HCT116 (cell line): ENCODE results near the gene TMEM178A. TPM values are rescaled to one million over a fixed set of nuclear protein-coding genes. Genes with fewer than 3 reads are reported as not detected.

Experiments
- ATAC-seq: fragments of 200-7000 bp; cut with Tn5 transposase; 2 replicates; pipeline ENCODE4 v1.9.1; 2020; ENCODE audit warnings: mild to moderate bottlenecking, moderate library complexity
- BruUV-seq: library from RNA; stranded (reverse); fragments of 400-500 nt; replicated peaks from 2 replicates; lab custom pipeline; 2021; lab: Mats Ljungman, UMichigan
- CTCF ChIA-PET: fragments of 300-600 bp; sonication (Branson Sonifier 250); formaldehyde crosslinking; loops from one replicate; lab custom pipeline; 2021; ENCODE audit warnings: antibody characterized with exemption; lab: Charles Lee
- POLR2A ChIA-PET: fragments of 300-600, 350-600 bp; sonication (Branson Sonifier 250); formaldehyde crosslinking; loops from one replicate; lab custom pipeline; 2021; ENCODE audit warnings: antibody characterized with exemption; lab: Charles Lee
- RAD21 ChIA-PET, 2 experiments: fragments of 300-600 bp; sonication (Branson Sonifier 250); formaldehyde crosslinking; loops; one replicate each; lab custom pipeline; 2023; ENCODE audit warnings: low total read pairs in 2 of 2; ENCODE audit not compliant: uncharacterized antibody in 2 of 2, unreplicated experiment in 2 of 2, low non-redundant PET in 1 of 2; lab: Charles Lee
- DNase-seq: peaks from one replicate; pipeline ENCODE4 v3.0.0-alpha.2; 2010; ENCODE audit warnings: low read depth, low spot score
- H2AFZ ChIP-seq: fragments of 200-600 bp; shearing (Covaris generic), sonication (generic); 2 replicates; pipeline ENCODE4 v1.6.1; 2017; ENCODE audit warnings: low read depth, mixed run types, mixed read lengths, antibody characterized with exemption, low read length; ENCODE audit not compliant: poor library complexity, severe bottlenecking
- H3K27ac ChIP-seq: 2 replicates; pipeline ENCODE4 v1.5.1; 2012; ENCODE audit warnings: low read depth, low read length
- H3K27me3 ChIP-seq: fragments of 200-600 bp; sonication (generic); 2 replicates; pipeline ENCODE4 v1.6.1; 2016; ENCODE audit warnings: mixed run types, low read length, mixed read lengths; ENCODE audit not compliant: insufficient read depth
- H3K36me3 ChIP-seq, 2 experiments: fragments of 200-500 bp in 1 of 2; fragments of 200-600 bp in 1 of 2; sonication (Bioruptor generic) in 1 of 2; sonication (generic) in 1 of 2; 2 replicates each; pipeline versions ENCODE4 v1.5.1 to v1.6.1; 2014 to 2016; ENCODE audit warnings: low read length in 2 of 2, inconsistent platforms in 1 of 2, mixed read lengths in 1 of 2, mixed run types in 1 of 2; ENCODE audit not compliant: insufficient read depth in 2 of 2, control insufficient read depth in 1 of 2
- H3K4me1 ChIP-seq, 2 experiments: fragments of 200-600 bp in 1 of 2; sonication (generic) in 1 of 2; 2 replicates each; pipeline versions ENCODE4 v1.5.1 to v1.6.1; 2012 to 2017; ENCODE audit warnings: low read length in 2 of 2, inconsistent platforms in 1 of 2, mild to moderate bottlenecking in 1 of 2, mixed read lengths in 1 of 2, mixed run types in 1 of 2, moderate library complexity in 1 of 2; ENCODE audit not compliant: insufficient read depth in 2 of 2, control insufficient read depth in 1 of 2
- H3K4me2 ChIP-seq: fragments of 200-600 bp; sonication (generic); 2 replicates; pipeline ENCODE4 v1.6.1; 2017; ENCODE audit warnings: mixed run types, low read length, mixed read lengths
- H3K4me3 ChIP-seq, 2 experiments: fragments of 200-600 bp in 1 of 2; sonication (generic) in 1 of 2; replicated peaks in 1 of 2; 2 replicates each; pipeline ENCODE4 v1.5.1; 2011 to 2016; ENCODE audit warnings: low read length in 2 of 2, control low read depth in 1 of 2, low read depth in 1 of 2, mild to moderate bottlenecking in 1 of 2, mixed read lengths in 1 of 2, mixed run types in 1 of 2
- H3K79me2 ChIP-seq: fragments of 200-600 bp; sonication (generic); 2 replicates; pipeline ENCODE4 v1.6.1; 2017; ENCODE audit warnings: mild to moderate bottlenecking, mixed run types, low read length, moderate library complexity, mixed read lengths; ENCODE audit not compliant: insufficient read depth
- H3K9ac ChIP-seq: fragments of 200-600 bp; sonication (generic); 2 replicates; pipeline ENCODE4 v1.6.1; 2016; ENCODE audit warnings: low read length, mixed read lengths
- H3K9me2 ChIP-seq: fragments of 200-600 bp; sonication (generic), shearing (Covaris generic); 2 replicates; pipeline ENCODE4 v1.6.1; 2017; ENCODE audit warnings: mixed run types, mild to moderate bottlenecking, moderate library complexity; ENCODE audit not compliant: insufficient read depth
- H3K9me3 ChIP-seq, 2 experiments: fragments of 200-500 bp in 1 of 2; fragments of 200-600 bp in 1 of 2; sonication (Bioruptor generic) in 1 of 2; sonication (generic) in 1 of 2; 2 replicates each; pipeline ENCODE4 v1.6.1; 2014 to 2017; ENCODE audit warnings: low read length in 2 of 2, mixed read lengths in 2 of 2, inconsistent platforms in 1 of 2, low read depth in 1 of 2, mild to moderate bottlenecking in 1 of 2, mixed run types in 1 of 2, moderate library complexity in 1 of 2; ENCODE audit not compliant: control insufficient read depth in 1 of 2, insufficient read depth in 1 of 2
- H4K20me1 ChIP-seq: fragments of 200-600 bp; sonication (generic), shearing (Covaris generic); 2 replicates; pipeline ENCODE4 v1.6.1; 2017; ENCODE audit warnings: mixed run types, mild to moderate bottlenecking, moderate library complexity; ENCODE audit not compliant: insufficient read depth
- CBX3 ChIP-seq: IDR thresholded peaks from 2 replicates; pipeline ENCODE4 v1.6.1; 2012; ENCODE audit warnings: low read depth
- EGR1 ChIP-seq: IDR thresholded peaks from 2 replicates; pipeline ENCODE4 v1.6.1; 2012; ENCODE audit warnings: low read depth
- ELF1 ChIP-seq: IDR thresholded peaks from 2 replicates; pipeline ENCODE4 v1.6.1; 2012; ENCODE audit warnings: low read depth, borderline replicate concordance
- FOSL1 ChIP-seq: IDR thresholded peaks from 2 replicates; pipeline ENCODE4 v1.6.1; 2012; ENCODE audit warnings: low read depth
- JUND ChIP-seq: IDR thresholded peaks from 2 replicates; pipeline ENCODE4 v1.6.1; 2012
- POLR2A ChIP-seq: IDR thresholded peaks from 2 replicates; pipeline ENCODE4 v1.7.0; 2011; ENCODE audit warnings: borderline replicate concordance; ENCODE audit not compliant: insufficient read depth, insufficient read length; ENCODE audit errors: extremely low read depth
- POLR2AphosphoS5 ChIP-seq: IDR thresholded peaks from 2 replicates; pipeline ENCODE4 v1.6.1; 2011; ENCODE audit warnings: mild to moderate bottlenecking, low read depth, low read length, moderate library complexity
- RAD21 ChIP-seq: IDR thresholded peaks from 2 replicates; pipeline ENCODE4 v1.6.1; 2012; ENCODE audit warnings: low read depth, mild to moderate bottlenecking
- SP1 ChIP-seq: IDR thresholded peaks from 2 replicates; pipeline ENCODE4 v1.6.1; 2012; ENCODE audit warnings: low read depth
- YY1 ChIP-seq: IDR thresholded peaks from 2 replicates; pipeline ENCODE4 v1.6.1; 2011; ENCODE audit warnings: low read length, low read depth, moderate library complexity, mild to moderate bottlenecking; ENCODE audit not compliant: insufficient replicate concordance; ENCODE audit errors: extremely low read depth
- ZNF274 ChIP-seq: fragments of 200-500 bp; sonication (Bioruptor generic); IDR thresholded peaks from 2 replicates; pipeline ENCODE4 v1.6.1; 2014; ENCODE audit warnings: mild to moderate bottlenecking, low read depth, low read length, inconsistent platforms
- intact Hi-C: fragments of 100-400 bp; cut with micrococcal nuclease; formaldehyde crosslinking; loops from 2 replicates; pipeline ENCODE4 v1.10.0; 2022
- total RNA-seq: library from RNA; stranded (reverse); gene quantifications from one replicate; pipeline ENCODE4 v1.2.1, GENCODE V29; 2021; ENCODE audit not compliant: unreplicated experiment
- TF ChIP-seq, protein P1 (sequence below): IDR thresholded peaks from 2 replicates; pipeline ENCODE4 v1.6.1; 2012
- TF ChIP-seq, protein P2 (sequence below), 3 experiments: fragments of 200-600 bp in 1 of 3; sonication (generic) in 1 of 3; IDR thresholded peaks in 2 of 3; conservative IDR thresholded peaks in 1 of 3; 2 replicates each; pipeline ENCODE4 v1.5.1; 2012 to 2017; ENCODE audit warnings: low read depth in 2 of 3, low read length in 2 of 3, antibody characterized with exemption in 1 of 3, borderline replicate concordance in 1 of 3, control low read depth in 1 of 3, mild to moderate bottlenecking in 1 of 3, mixed read lengths in 1 of 3, mixed run types in 1 of 3, moderate library complexity in 1 of 3; ENCODE audit not compliant: insufficient read depth in 1 of 3
- TF ChIP-seq, protein P3 (sequence below): IDR thresholded peaks from 2 replicates; pipeline ENCODE4 v1.6.1; 2011; ENCODE audit warnings: mild to moderate bottlenecking, low read length, moderate library complexity; ENCODE audit not compliant: insufficient replicate concordance; ENCODE audit errors: extremely low read depth

Gene TMEM178A
- total RNA-seq, 1 experiment from 2014 or later: 1.3 TPM

DNA sequence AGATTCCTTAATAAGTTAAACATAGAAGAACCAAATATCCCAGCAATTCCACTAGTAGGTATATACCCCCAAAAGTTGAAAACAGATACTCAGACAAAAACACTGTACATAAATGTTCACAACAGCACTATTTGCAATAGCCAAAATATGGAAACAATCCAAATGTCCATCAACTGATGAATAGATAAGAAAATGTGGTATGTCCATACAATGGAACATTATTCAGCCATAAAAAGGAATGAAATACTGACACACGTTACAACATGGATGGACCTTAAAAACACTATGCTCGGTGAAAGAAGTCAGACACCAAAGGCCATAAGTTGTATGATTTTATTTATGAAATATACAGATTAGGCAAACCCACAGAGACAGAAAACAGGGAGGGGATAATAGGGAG, 12.5 kb downstream of the TMEM178A start:
- Histone ChIP-seq H3K4me3 (no peak overlapping the region), H3K4me2 (no peak overlapping the region), H4K20me1 (no peaks in the 10 kb centered on the region), H3K9ac (no peak overlapping the region), H3K9me2 (no peaks in the 10 kb centered on the region), H3K27me3 (peaks cover 6% of the 10 kb centered on the region; the same call in 1 of the 2 replicates), H3K9me3 (no peaks in the 10 kb centered on the region)
- ChIA-PET CTCF (no interaction called here), POLR2A (no interaction called here), RAD21 (no interaction called here)
- BruUV-seq: no TSS peak
- no peak for ATAC-seq
- intact Hi-C loops: no loop called here
- TF ChIP-seq SP1 (no peak), JUND (no peak), CBX3 (no peak), POLR2AphosphoS5 (no peak), EGR1 (no peak), ELF1 (no peak)
- TF ChIP-seq, all 23 proteins: peak for 0
- no peaks in the 10 kb centered on the region for H3K4me1 ChIP-seq
- no peaks in the 10 kb centered on the region for H3K36me3 ChIP-seq
- no peak overlapping the region for H2AFZ ChIP-seq
- no peaks in the 10 kb centered on the region for H3K79me2 ChIP-seq
- DNase-seq: no peak
- H3K27ac ChIP-seq: no peak overlapping the region

DNA sequence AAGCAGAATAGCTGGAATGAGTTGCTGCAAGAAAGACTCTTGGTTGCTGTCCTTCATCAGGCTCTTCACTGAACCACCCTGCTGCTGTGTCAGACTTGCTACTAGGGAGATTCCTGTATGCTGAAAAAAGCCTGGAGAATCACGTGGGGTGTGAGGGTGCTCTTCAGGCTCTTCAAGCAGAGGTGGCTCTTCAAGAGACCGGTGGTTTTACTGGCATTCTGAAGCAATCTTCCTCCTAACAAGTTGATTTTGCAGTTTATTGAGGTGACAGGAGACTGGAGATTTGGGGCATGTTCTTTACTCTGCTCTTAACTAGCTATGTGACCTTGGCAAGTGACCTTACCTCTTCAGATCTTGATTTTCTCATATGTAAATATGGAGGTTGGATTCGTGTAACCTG, 14.1 kb downstream of the TMEM178A start:
- no peaks in the 10 kb centered on the region for H3K9me2 ChIP-seq
- peaks cover 10% of the 10 kb centered on the region; the same call in 1 of the 2 replicates for H3K27me3 ChIP-seq
- no peaks in the 10 kb centered on the region for H3K4me1 ChIP-seq
- ATAC-seq: no peak
- H3K79me2 ChIP-seq: no peaks in the 10 kb centered on the region
- TF ChIP-seq, protein P1, sequence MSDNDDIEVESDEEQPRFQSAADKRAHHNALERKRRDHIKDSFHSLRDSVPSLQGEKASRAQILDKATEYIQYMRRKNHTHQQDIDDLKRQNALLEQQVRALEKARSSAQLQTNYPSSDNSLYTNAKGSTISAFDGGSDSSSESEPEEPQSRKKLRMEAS: no peak
- TF ChIP-seq FOSL1 (no peak), EGR1 (no peak), ZNF274 (no peak), POLR2A (no peak), YY1 (no peak), RAD21 (no peak)
- TF ChIP-seq, protein P2, sequence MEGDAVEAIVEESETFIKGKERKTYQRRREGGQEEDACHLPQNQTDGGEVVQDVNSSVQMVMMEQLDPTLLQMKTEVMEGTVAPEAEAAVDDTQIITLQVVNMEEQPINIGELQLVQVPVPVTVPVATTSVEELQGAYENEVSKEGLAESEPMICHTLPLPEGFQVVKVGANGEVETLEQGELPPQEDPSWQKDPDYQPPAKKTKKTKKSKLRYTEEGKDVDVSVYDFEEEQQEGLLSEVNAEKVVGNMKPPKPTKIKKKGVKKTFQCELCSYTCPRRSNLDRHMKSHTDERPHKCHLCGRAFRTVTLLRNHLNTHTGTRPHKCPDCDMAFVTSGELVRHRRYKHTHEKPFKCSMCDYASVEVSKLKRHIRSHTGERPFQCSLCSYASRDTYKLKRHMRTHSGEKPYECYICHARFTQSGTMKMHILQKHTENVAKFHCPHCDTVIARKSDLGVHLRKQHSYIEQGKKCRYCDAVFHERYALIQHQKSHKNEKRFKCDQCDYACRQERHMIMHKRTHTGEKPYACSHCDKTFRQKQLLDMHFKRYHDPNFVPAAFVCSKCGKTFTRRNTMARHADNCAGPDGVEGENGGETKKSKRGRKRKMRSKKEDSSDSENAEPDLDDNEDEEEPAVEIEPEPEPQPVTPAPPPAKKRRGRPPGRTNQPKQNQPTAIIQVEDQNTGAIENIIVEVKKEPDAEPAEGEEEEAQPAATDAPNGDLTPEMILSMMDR (IDR thresholded peaks at IDR 0.05 in 2 of 3, conservative IDR thresholded peaks at IDR 0.05 in 1 of 3; ENCODE audit: borderline replicate concordance in 1 of 3, insufficient read depth in 1 of 3, low read depth in 2 of 3, low read length in 2 of 3): no peak
- TF ChIP-seq, protein P3, sequence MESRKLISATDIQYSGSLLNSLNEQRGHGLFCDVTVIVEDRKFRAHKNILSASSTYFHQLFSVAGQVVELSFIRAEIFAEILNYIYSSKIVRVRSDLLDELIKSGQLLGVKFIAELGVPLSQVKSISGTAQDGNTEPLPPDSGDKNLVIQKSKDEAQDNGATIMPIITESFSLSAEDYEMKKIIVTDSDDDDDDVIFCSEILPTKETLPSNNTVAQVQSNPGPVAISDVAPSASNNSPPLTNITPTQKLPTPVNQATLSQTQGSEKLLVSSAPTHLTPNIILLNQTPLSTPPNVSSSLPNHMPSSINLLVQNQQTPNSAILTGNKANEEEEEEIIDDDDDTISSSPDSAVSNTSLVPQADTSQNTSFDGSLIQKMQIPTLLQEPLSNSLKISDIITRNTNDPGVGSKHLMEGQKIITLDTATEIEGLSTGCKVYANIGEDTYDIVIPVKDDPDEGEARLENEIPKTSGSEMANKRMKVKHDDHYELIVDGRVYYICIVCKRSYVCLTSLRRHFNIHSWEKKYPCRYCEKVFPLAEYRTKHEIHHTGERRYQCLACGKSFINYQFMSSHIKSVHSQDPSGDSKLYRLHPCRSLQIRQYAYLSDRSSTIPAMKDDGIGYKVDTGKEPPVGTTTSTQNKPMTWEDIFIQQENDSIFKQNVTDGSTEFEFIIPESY: no peak
- TF ChIP-seq, all 23 proteins: peak for 0
- POLR2A ChIA-PET: no interaction called here
- no peaks in the 10 kb centered on the region for H3K9me3 ChIP-seq
- no peaks in the 10 kb centered on the region for H4K20me1 ChIP-seq
- H3K27ac ChIP-seq: no peak overlapping the region
- H3K36me3 ChIP-seq: no peaks in the 10 kb centered on the region
- CTCF ChIA-PET: no interaction called here
- BruUV-seq: no TSS peak
- H3K9ac ChIP-seq: no peak overlapping the region
- no peak overlapping the region for H3K4me3 ChIP-seq
- no peak for DNase-seq
- RAD21 ChIA-PET: no interaction called here
- H3K4me2 ChIP-seq: no peak overlapping the region
- no peak overlapping the region for H2AFZ ChIP-seq
- intact Hi-C loops: no loop called here
